ENCODE results near the gene GCDH. TPM values are rescaled to one million over a fixed set of nuclear protein-coding genes. Genes with fewer than 3 reads are reported as not detected.

Gene GCDH
- total RNA-seq, 1 donor from 2014 or later = 38.2 TPM

- H3K36me3 ChIP-seq (ENCODE audit: control insufficient read depth, insufficient read depth, low read length) = peaks cover 23% of the 10 kb centered on the region
- FAIRE-seq (no peak), DNase-seq (ENCODE audit: low read depth) (no peak)
- no peak overlapping the region for H3K4me3 ChIP-seq (ENCODE audit: low read depth, low read length)
- no peaks in the 10 kb centered on the region for H3K27me3 ChIP-seq (ENCODE audit: control insufficient read depth, insufficient read depth, low read length)
- TF ChIP-seq, protein P1, sequence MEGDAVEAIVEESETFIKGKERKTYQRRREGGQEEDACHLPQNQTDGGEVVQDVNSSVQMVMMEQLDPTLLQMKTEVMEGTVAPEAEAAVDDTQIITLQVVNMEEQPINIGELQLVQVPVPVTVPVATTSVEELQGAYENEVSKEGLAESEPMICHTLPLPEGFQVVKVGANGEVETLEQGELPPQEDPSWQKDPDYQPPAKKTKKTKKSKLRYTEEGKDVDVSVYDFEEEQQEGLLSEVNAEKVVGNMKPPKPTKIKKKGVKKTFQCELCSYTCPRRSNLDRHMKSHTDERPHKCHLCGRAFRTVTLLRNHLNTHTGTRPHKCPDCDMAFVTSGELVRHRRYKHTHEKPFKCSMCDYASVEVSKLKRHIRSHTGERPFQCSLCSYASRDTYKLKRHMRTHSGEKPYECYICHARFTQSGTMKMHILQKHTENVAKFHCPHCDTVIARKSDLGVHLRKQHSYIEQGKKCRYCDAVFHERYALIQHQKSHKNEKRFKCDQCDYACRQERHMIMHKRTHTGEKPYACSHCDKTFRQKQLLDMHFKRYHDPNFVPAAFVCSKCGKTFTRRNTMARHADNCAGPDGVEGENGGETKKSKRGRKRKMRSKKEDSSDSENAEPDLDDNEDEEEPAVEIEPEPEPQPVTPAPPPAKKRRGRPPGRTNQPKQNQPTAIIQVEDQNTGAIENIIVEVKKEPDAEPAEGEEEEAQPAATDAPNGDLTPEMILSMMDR (IDR thresholded peaks at IDR 0.05; ENCODE audit: insufficient read depth, low read length, severe bottlenecking) = no peak
Measured at GRCh38 chr19:12936582-12936981, 45.6 kb downstream of the GCDH start.

DNA sequence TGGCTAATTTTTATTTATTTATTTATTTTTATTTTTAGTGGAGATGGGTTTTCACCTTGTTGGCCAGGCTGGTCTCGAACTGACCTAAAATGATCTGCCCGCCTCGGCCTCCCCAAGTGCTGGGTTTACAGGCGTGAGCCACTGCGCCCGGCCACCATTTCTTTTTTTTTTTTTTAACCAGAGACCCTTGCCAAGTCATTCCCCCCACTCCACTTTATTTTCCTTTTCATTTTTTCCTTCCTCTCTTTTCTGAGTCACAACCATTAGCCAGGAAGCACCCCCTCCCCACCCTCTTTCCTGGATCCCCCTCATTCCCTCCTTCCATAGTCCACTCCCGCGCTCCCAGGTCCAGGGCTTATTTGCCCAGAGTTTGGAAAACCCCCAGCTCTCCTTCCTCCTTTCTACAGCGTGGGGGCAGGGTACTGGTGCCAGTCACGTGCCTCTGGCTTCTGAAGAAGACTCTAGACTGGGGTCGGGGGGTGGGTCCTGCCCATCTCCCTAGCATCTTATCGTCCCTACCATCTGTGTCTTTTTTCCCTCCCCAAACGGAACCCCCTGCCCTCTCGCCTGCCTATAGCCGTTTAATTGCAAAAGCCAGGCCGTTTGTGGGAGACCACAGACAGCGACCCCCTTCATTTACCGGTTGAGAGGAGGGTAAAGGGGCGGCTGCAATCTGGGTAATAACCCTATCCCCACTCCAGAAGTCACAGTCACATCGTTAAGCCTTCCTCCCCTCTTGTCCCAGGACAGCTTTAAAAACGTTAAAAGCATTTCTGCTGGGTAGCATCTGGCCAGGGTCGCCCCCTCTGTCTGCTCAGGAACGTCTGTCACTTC, 46.4 kb downstream of the GCDH start:
- FAIRE-seq = no peak
- Histone ChIP-seq H3K4me3 (ENCODE audit: low read depth, low read length) (peak overlapping the region; percentile 90), H3K36me3 (ENCODE audit: control insufficient read depth, insufficient read depth, low read length) (peaks cover 25% of the 10 kb centered on the region), H3K27me3 (ENCODE audit: control insufficient read depth, insufficient read depth, low read length) (no peaks in the 10 kb centered on the region)
- TF ChIP-seq, protein P1 (IDR thresholded peaks at IDR 0.05; ENCODE audit: insufficient read depth, low read length, severe bottlenecking) = no peak
- DNase-seq (ENCODE audit: low read depth) = no peak

DNA sequence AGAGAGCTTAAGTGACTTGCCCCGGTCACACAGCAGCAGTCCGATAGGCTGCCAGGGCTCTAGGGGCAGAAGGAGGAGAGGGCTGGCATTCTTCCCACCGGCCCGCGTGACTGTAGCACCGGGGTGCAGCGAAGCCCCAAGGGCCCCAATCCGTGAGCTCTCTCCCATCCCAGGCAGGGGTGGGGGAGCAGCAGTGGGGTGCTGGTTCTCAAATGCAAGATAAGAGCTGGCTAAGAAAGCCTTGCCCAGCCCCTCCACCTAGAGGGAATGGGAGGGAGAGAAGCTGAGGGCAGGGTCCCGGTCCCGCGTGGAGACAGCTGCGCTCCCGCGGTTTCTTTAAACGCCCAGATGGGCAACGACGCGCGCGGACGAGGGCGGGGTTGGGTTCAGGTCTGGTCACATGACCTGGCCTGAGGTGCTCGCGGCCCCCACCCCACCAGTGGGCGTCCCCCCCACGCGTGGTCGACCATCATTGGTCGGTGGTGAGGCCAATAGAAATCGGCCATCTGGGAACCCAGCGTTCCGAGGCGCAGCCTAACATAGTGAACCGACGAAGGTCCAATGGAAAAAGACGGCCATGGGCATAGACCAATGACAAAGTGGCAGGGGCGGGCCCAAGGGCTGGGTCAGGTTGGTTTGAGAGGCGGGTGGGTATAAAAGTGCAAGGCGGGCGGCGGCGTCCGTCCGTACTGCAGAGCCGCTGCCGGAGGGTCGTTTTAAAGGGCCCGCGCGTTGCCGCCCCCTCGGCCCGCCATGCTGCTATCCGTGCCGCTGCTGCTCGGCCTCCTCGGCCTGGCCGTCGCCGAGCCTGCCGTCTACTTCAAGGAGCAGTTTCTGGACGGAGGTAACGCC, 47.2 kb downstream of the GCDH start, which contains the start of gene CALR:
Gene CALR, plus strand, starts transcription at position 683 of the 852 bp plus-strand sequence. Its CDS starts 71 bp downstream, at position 754.
- H3K27me3 ChIP-seq (ENCODE audit: control insufficient read depth, insufficient read depth, low read length) = no peaks in the 10 kb centered on the region
- DNase-seq (ENCODE audit: low read depth) = peak; percentile 94
- H3K36me3 ChIP-seq (ENCODE audit: control insufficient read depth, insufficient read depth, low read length) = peaks cover 26% of the 10 kb centered on the region
- FAIRE-seq = peak; percentile 83
- H3K4me3 ChIP-seq (ENCODE audit: low read depth, low read length) = peak within 1 kb of the TSS; percentile 90
- TF ChIP-seq, protein P1 (IDR thresholded peaks at IDR 0.05; ENCODE audit: insufficient read depth, low read length, severe bottlenecking) = no peak

DNA sequence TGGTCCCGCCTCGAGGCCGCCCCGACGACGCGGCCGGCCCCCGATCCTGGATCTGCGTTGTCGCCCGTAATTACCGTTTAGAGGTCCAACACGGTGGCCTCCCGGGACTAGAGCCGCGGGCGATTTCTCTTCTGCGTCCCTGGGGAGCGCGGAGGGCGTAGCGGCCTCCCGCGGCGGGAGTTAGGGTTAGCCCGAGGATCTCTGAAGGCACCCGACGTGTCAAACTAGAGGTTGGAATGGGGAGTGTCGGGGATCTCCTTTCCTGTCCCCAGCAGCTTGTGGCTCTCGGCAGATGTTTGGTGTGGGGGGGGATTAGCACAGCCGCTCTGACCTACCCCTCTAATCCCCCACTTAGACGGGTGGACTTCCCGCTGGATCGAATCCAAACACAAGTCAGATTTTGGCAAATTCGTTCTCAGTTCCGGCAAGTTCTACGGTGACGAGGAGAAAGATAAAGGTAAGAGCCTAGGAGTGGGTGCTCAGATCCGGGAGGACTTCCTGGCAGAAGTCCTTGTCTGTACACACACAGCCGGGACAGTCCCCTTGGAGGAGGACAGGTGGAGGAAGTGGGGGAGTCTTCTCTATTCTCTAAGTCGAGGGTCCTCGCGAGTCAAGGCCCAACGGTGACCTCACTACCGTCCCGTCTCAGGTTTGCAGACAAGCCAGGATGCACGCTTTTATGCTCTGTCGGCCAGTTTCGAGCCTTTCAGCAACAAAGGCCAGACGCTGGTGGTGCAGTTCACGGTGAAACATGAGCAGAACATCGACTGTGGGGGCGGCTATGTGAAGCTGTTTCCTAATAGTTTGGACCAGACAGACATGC, 48.0 kb downstream of the GCDH start:
- FAIRE-seq (no peak), DNase-seq (ENCODE audit: low read depth) (no peak)
- peak overlapping the region; percentile 90 for H3K4me3 ChIP-seq (ENCODE audit: low read depth, low read length)
- H3K36me3 ChIP-seq (ENCODE audit: control insufficient read depth, insufficient read depth, low read length) = peaks cover 31% of the 10 kb centered on the region
- no peaks in the 10 kb centered on the region for H3K27me3 ChIP-seq (ENCODE audit: control insufficient read depth, insufficient read depth, low read length)
- TF ChIP-seq, protein P1 (IDR thresholded peaks at IDR 0.05; ENCODE audit: insufficient read depth, low read length, severe bottlenecking) = peak; percentile 42

GRCh38 chr19:12939975-12940423, 49.0 kb downstream of the GCDH start:
- no peak for FAIRE-seq
- no peaks in the 10 kb centered on the region for H3K27me3 ChIP-seq (ENCODE audit: control insufficient read depth, insufficient read depth, low read length)

More at GRCh38 chr19:12939975-12940423, 49.0 kb downstream of the GCDH start:
- Histone ChIP-seq H3K36me3 (ENCODE audit: control insufficient read depth, insufficient read depth, low read length) (peaks cover 32% of the 10 kb centered on the region), H3K4me3 (ENCODE audit: low read depth, low read length) (peak overlapping the region; percentile 90)
- TF ChIP-seq, protein P1 (IDR thresholded peaks at IDR 0.05; ENCODE audit: insufficient read depth, low read length, severe bottlenecking) = no peak
- DNase-seq (ENCODE audit: low read depth) = no peak
